ENCODE measurements around the gene SLC2A3. TPM values are rescaled to one million over a fixed set of nuclear protein-coding genes. Genes with fewer than 3 reads are reported as not detected.
"Not testable (repeated sequence)": the region's sequence is repeated elsewhere in the genome, so short reads cannot be mapped to it uniquely, and the experiment has no call there.

SLC2A3 gene
- total RNA-seq, 1 experiment from 2014 or later = 3,303 TPM

DNA sequence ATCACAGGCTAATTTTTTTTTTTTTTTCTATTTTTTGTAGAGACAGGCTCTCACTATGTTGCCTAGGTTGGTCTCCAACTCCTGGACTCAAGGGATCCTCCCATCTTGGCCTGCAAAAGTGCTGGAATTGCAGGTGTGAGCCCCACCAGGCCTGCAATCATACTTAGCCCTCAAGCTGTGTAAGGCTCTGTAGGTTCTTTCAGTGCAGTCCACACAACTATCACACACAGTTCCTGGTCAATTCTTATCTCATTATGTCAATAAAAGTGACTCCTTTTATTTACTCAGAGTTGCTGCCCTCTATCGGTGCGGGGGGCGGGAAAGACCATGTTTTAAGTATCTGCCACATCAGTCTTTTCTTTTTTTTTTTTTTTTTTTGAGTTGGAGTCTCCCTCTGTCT lies 29.0 kb downstream of the SLC2A3 start:
- H3K36me3 ChIP-seq (ENCODE audit: control insufficient read depth, insufficient read depth, low read length) = no peaks in the 10 kb centered on the region
- peak; percentile 81 to 83 for TF ChIP-seq CTCF (IDR thresholded peaks at IDR 0.05; ENCODE audit: insufficient read depth in 1 of 2, low read depth in 1 of 2, low read length in 1 of 2, severe bottlenecking in 1 of 2, unreplicated experiment in 1 of 2)
- no peaks in the 10 kb centered on the region for H3K27me3 Mint-ChIP-seq (ENCODE audit: insufficient read depth, unreplicated experiment)
- H3K4me1 ChIP-seq = peaks cover 34% of the 10 kb centered on the region
- peak; percentile 96 to 98 for DNase-seq
- peak overlapping the region; percentile 98 for H3K27ac Mint-ChIP-seq (ENCODE audit: unreplicated experiment)
- H3K4me3 ChIP-seq (ENCODE audit: low read depth, low read length) = no peak overlapping the region
- no peaks in the 10 kb centered on the region for H3K9me3 ChIP-seq
- no TSS peak for BruUV-seq (replicated peaks)
- peaks cover 38% of the 10 kb centered on the region for H3K4me1 Mint-ChIP-seq (ENCODE audit: low read depth, unreplicated experiment)
- POLR2A ChIA-PET = interaction anchor here (0.7 to 1.0 kb wide), 6 partner anchors 11 to 148 kb away, joined by 3 to 6 read pairs (median 5); no protein-coding TSS in a partner anchor
- intact Hi-C loops (cut with micrococcal nuclease; ENCODE audit: unreplicated experiment) = loop anchor here (1.0 to 5.0 kb wide), 5 partner anchors 10 to 230 kb away; no protein-coding TSS in a partner anchor
- H3K27me3 ChIP-seq (replicated peaks; ENCODE audit: control insufficient read depth, insufficient read depth, low read length) = no peaks in the 10 kb centered on the region
- no peaks in the 10 kb centered on the region for H3K9me3 Mint-ChIP-seq (ENCODE audit: unreplicated experiment)
- H3K36me3 Mint-ChIP-seq (ENCODE audit: insufficient read depth, unreplicated experiment) = peaks cover 18% of the 10 kb centered on the region
- H3K4me3 Mint-ChIP-seq (ENCODE audit: unreplicated experiment) = peak overlapping the region; percentile 54
- CTCF ChIA-PET = interaction anchor here (0.5 to 1.9 kb wide), 14 partner anchors 12 to 236 kb away, joined by 3 to 16 read pairs (median 4); no protein-coding TSS in a partner anchor

DNA sequence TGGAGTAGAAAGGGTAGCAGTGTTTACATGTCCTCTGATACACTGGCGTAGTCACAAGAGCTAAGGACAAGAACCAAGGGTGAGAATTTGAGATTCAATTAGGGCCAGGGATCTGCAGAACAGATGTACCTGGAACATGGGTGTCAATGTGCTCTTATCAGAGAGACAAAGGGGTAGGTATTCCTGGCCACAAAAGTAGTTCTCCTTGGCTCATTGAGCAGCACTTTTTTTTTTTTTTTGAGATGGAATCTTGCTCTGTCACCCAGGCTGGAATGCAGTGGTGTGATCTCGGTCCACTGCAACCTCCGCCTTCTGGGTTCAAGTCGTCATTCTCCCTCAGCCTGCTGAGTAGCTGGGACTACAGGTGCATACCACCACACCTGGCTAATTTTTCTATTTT lies 29.7 kb downstream of the SLC2A3 start:
- intact Hi-C loops (cut with micrococcal nuclease; ENCODE audit: unreplicated experiment) = loop anchor here (5.0 kb wide), 1 partner anchor 229 kb away; no protein-coding TSS in a partner anchor
- DNase-seq = peak in 1 of 2 experiments; percentile 38
- peaks cover 38% of the 10 kb centered on the region for H3K4me1 Mint-ChIP-seq (ENCODE audit: low read depth, unreplicated experiment)
- ChIA-PET CTCF (interaction anchor here (0.5 to 1.9 kb wide), 9 partner anchors 12 to 127 kb away, joined by 3 to 16 read pairs (median 4); no protein-coding TSS in a partner anchor), POLR2A (interaction anchor here (0.7 to 1.0 kb wide), 3 partner anchors 12 to 121 kb away, joined by 3 to 5 read pairs (median 3); no protein-coding TSS in a partner anchor)
- not testable (repeated sequence) for H3K9me3 ChIP-seq; H3K27me3 ChIP-seq (replicated peaks; ENCODE audit: control insufficient read depth, insufficient read depth, low read length); H3K9me3 Mint-ChIP-seq (ENCODE audit: unreplicated experiment); BruUV-seq (replicated peaks); H3K4me3 ChIP-seq (ENCODE audit: low read depth, low read length); H3K4me3 Mint-ChIP-seq (ENCODE audit: unreplicated experiment); H3K27me3 Mint-ChIP-seq (ENCODE audit: insufficient read depth, unreplicated experiment); H3K36me3 ChIP-seq (ENCODE audit: control insufficient read depth, insufficient read depth, low read length)
- peak overlapping the region; percentile 98 for H3K27ac Mint-ChIP-seq (ENCODE audit: unreplicated experiment)
- peaks cover 17% of the 10 kb centered on the region for H3K36me3 Mint-ChIP-seq (ENCODE audit: insufficient read depth, unreplicated experiment)
- H3K4me1 ChIP-seq = peaks cover 34% of the 10 kb centered on the region

DNA sequence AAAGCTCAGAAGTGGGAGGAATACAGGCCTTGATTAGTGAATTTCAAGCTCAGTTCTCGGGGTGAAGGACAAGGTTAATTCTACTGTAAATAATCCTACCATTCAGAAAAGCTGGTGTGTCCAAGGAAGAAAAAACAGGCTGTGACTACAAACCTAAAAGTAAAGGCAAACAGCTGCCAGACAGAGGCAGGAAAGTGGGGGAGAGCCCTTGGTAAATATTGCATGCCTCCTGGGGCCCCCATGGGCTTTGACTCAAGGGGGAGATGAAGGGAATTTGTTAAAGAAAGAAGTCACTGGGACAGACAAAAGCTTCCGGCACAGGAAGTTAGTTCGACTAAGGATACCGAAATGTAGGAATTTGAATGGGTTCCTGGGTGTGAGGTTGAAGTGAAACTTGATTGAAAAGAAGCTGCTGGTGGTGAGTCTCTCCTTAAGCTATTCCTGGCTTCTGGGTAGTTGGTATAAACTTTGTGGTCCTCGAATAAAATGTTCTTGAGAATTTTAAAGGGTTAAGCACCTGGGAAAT lies 30.3 kb downstream of the SLC2A3 start:
- H3K9me3 ChIP-seq; DNase-seq; H3K9me3 Mint-ChIP-seq (ENCODE audit: unreplicated experiment); H3K4me3 Mint-ChIP-seq (ENCODE audit: unreplicated experiment); H3K27me3 Mint-ChIP-seq (ENCODE audit: insufficient read depth, unreplicated experiment); H3K27me3 ChIP-seq (replicated peaks; ENCODE audit: control insufficient read depth, insufficient read depth, low read length); H3K36me3 ChIP-seq (ENCODE audit: control insufficient read depth, insufficient read depth, low read length); BruUV-seq (replicated peaks); H3K4me3 ChIP-seq (ENCODE audit: low read depth, low read length): not testable (repeated sequence)
- Mint-ChIP-seq H3K4me1 (ENCODE audit: low read depth, unreplicated experiment) (peaks cover 44% of the 10 kb centered on the region), H3K27ac (ENCODE audit: unreplicated experiment) (peak overlapping the region; percentile 98), H3K36me3 (ENCODE audit: insufficient read depth, unreplicated experiment) (peaks cover 17% of the 10 kb centered on the region)
- POLR2A ChIA-PET = interaction anchor here (0.5 to 1.1 kb wide), 4 partner anchors 31 to 121 kb away, joined by 3 to 9 read pairs (median 4); partner anchors contain the start of gene SLC2A3
- intact Hi-C loops (cut with micrococcal nuclease; ENCODE audit: unreplicated experiment) = loop anchor here (5.0 kb wide), 1 partner anchor 228 kb away; no protein-coding TSS in a partner anchor
- CTCF ChIA-PET = interaction anchor here (0.6 to 1.1 kb wide), 6 partner anchors 24 to 265 kb away, joined by 3 to 5 read pairs (median 3); no protein-coding TSS in a partner anchor
- peaks cover 39% of the 10 kb centered on the region for H3K4me1 ChIP-seq

DNA sequence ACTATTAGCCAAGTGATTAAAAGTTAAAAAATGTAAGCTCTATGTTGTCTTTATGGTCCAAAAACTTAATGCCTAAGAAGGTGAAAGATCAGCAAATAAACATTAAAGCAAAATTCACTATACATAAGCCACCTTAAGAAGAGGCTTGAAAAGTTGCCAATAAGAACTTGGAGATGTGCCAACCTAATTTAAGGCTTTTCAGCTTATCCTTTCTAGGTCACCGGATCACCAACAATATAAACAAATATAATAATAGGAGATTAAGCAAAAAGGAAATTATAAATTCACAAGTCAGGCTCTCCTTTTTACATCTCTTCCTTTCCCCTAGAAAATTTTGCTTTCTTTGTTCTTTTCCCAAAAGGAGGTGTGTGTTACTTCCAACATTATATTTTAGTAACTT lies 30.9 kb downstream of the SLC2A3 start:
- peak overlapping the region; percentile 98 for H3K27ac Mint-ChIP-seq (ENCODE audit: unreplicated experiment)
- no peak for TF ChIP-seq CTCF (IDR thresholded peaks at IDR 0.05; ENCODE audit: insufficient read depth in 1 of 2, low read depth in 1 of 2, low read length in 1 of 2, severe bottlenecking in 1 of 2, unreplicated experiment in 1 of 2)
- intact Hi-C loops (cut with micrococcal nuclease; ENCODE audit: unreplicated experiment) = loop anchor here (5.0 kb wide), 1 partner anchor 228 kb away; no protein-coding TSS in a partner anchor
- no peak overlapping the region for H3K4me3 Mint-ChIP-seq (ENCODE audit: unreplicated experiment)
- ChIA-PET CTCF (interaction anchor here (0.6 to 1.1 kb wide), 6 partner anchors 24 to 265 kb away, joined by 3 to 5 read pairs (median 3); no protein-coding TSS in a partner anchor), POLR2A (interaction anchor here (1.1 kb wide), 2 partner anchors 31 to 107 kb away, joined by 4 to 9 read pairs; partner anchors contain the start of gene SLC2A3)
- DNase-seq = no peak
- no TSS peak for BruUV-seq (replicated peaks)
- H3K9me3 ChIP-seq = no peaks in the 10 kb centered on the region
- H3K36me3 ChIP-seq (ENCODE audit: control insufficient read depth, insufficient read depth, low read length) = no peaks in the 10 kb centered on the region
- H3K4me1 Mint-ChIP-seq (ENCODE audit: low read depth, unreplicated experiment) = peaks cover 42% of the 10 kb centered on the region
- H3K9me3 Mint-ChIP-seq (ENCODE audit: unreplicated experiment) = no peaks in the 10 kb centered on the region
- no peaks in the 10 kb centered on the region for H3K27me3 Mint-ChIP-seq (ENCODE audit: insufficient read depth, unreplicated experiment)
- peaks cover 11% of the 10 kb centered on the region for H3K36me3 Mint-ChIP-seq (ENCODE audit: insufficient read depth, unreplicated experiment)
- H3K4me1 ChIP-seq = peaks cover 41% of the 10 kb centered on the region
- no peak overlapping the region for H3K4me3 ChIP-seq (ENCODE audit: low read depth, low read length)
- H3K27me3 ChIP-seq (replicated peaks; ENCODE audit: control insufficient read depth, insufficient read depth, low read length) = no peaks in the 10 kb centered on the region

- CTCF ChIA-PET; H3K9me3 Mint-ChIP-seq (ENCODE audit: unreplicated experiment); POLR2A ChIA-PET; H3K4me3 Mint-ChIP-seq (ENCODE audit: unreplicated experiment); H3K36me3 Mint-ChIP-seq (ENCODE audit: insufficient read depth, unreplicated experiment); H3K36me3 ChIP-seq (ENCODE audit: control insufficient read depth, insufficient read depth, low read length); H3K27ac Mint-ChIP-seq (ENCODE audit: unreplicated experiment); H3K27me3 ChIP-seq (replicated peaks; ENCODE audit: control insufficient read depth, insufficient read depth, low read length); intact Hi-C loops (cut with micrococcal nuclease; ENCODE audit: unreplicated experiment); BruUV-seq (replicated peaks); DNase-seq; H3K4me3 ChIP-seq (ENCODE audit: low read depth, low read length); H3K27me3 Mint-ChIP-seq (ENCODE audit: insufficient read depth, unreplicated experiment); H3K9me3 ChIP-seq: not testable (repeated sequence)
- peaks cover 33% of the 10 kb centered on the region for H3K4me1 ChIP-seq
- H3K4me1 Mint-ChIP-seq (ENCODE audit: low read depth, unreplicated experiment) = peaks cover 33% of the 10 kb centered on the region
These were observed 33.6 kb downstream of the SLC2A3 start for GRCh38 chr12:7902416-7902815.
